ENCODE measurements around the gene STARD7. TPM values are rescaled to one million over a fixed set of nuclear protein-coding genes. Genes with fewer than 3 reads are reported as not detected.

The STARD7 gene
- total and polyA plus RNA-seq, 9 of the 15 experiments (the other 6 are each of a cell fraction or from before 2014, with no cell fraction given): 90.9 to 196 (median 145) TPM

DNA sequence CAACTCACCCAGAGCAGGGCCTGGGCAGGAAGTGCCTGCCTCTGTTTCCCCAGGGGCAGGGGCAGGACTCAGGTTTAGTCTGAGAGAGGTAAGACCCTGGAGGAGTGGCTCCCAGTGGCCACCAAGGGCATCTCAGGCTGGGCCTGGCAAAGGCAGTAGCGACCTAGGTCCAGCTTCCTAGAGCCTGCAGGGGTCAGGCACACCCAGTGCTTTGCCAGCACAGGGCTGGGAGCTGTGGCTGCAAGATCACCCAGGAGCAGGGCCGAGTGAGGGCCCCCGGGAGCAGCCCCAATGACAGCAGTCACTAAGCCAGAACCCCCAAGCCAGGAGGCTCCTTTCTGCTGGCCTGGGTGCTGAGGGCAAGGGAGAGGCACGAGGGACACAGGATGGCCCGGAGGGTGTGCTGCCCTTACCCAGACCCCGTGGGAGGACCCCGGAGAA, 54.6 kb downstream of the STARD7 start:
- no peak overlapping the region for H2AFZ ChIP-seq (ENCODE audit: low read depth, low read length)
- no peak for TF ChIP-seq SMARCE1 (IDR thresholded peaks at IDR 0.05)
- TF ChIP-seq, protein P1, sequence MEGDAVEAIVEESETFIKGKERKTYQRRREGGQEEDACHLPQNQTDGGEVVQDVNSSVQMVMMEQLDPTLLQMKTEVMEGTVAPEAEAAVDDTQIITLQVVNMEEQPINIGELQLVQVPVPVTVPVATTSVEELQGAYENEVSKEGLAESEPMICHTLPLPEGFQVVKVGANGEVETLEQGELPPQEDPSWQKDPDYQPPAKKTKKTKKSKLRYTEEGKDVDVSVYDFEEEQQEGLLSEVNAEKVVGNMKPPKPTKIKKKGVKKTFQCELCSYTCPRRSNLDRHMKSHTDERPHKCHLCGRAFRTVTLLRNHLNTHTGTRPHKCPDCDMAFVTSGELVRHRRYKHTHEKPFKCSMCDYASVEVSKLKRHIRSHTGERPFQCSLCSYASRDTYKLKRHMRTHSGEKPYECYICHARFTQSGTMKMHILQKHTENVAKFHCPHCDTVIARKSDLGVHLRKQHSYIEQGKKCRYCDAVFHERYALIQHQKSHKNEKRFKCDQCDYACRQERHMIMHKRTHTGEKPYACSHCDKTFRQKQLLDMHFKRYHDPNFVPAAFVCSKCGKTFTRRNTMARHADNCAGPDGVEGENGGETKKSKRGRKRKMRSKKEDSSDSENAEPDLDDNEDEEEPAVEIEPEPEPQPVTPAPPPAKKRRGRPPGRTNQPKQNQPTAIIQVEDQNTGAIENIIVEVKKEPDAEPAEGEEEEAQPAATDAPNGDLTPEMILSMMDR (IDR thresholded peaks at IDR 0.05 in 2 of 3, conservative IDR thresholded peaks at IDR 0.05 in 1 of 3; ENCODE audit: insufficient read depth in 2 of 3, low read depth in 1 of 3, low read length in 3 of 3): peak; percentile 18 to 60 (median 22); a peak in 3 of 6 replicates
- TF ChIP-seq, protein P2, sequence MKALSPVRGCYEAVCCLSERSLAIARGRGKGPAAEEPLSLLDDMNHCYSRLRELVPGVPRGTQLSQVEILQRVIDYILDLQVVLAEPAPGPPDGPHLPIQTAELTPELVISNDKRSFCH (CRISPR knock-in tag; IDR thresholded peaks at IDR 0.05): no peak
- TF ChIP-seq, protein P2 (tag; IDR thresholded peaks at IDR 0.05): no peak

More for the DNA sequence above, 54.6 kb downstream of the STARD7 start:
- intact Hi-C loops (cut with micrococcal nuclease) (no loop called here), in situ Hi-C loops (cut with MboI) (no loop called here)
- 25% methylated on average over 4 of the region's 7 CpGs for WGBS (ENCODE audit: insufficient coverage, low coverage, missing lambda C conversion rate)
- Histone ChIP-seq H3K4me3 (no peak overlapping the region), H4K20me1 (replicated peaks; ENCODE audit: control insufficient read depth, insufficient read depth, low read length) (no peaks in the 10 kb centered on the region), H3K4me2 (ENCODE audit: insufficient read depth, low read length) (no peak overlapping the region), H3K9me1 (ENCODE audit: control insufficient read depth, insufficient read depth, low read length) (peaks cover 3% of the 10 kb centered on the region), H3K4me1 (replicated peaks in 1 of 2; ENCODE audit: control insufficient read depth in 2 of 2, insufficient read depth in 2 of 2, low read length in 2 of 2) (peaks cover 20 to 36% of the 10 kb centered on the region in 2 experiments), H3K9ac (ENCODE audit: insufficient read depth in 1 of 2, low read depth in 2 of 2, low read length in 2 of 2) (peak overlapping the region in 1 of 2 experiments; percentile 35; a peak in 1 of 4 replicates), H3K9me3 (replicated peaks; ENCODE audit: control insufficient read depth, insufficient read depth, low read depth, low read length) (no peaks in the 10 kb centered on the region), H3K27me3 (ENCODE audit: control insufficient read depth in 2 of 2, insufficient read depth in 2 of 2, low read length in 2 of 2) (no peaks in the 10 kb centered on the region), H3K79me2 (ENCODE audit: control insufficient read depth, insufficient read depth, low read length) (no peaks in the 10 kb centered on the region), H3K27ac (ENCODE audit: extremely low read depth, low read depth, low read length) (no peak overlapping the region), H3K36me3 (ENCODE audit: control insufficient read depth, insufficient read depth, low read length) (no peaks in the 10 kb centered on the region)
- DNase-seq (ENCODE audit: extremely low read depth in 1 of 4, low spot score in 3 of 4) (no peak), FAIRE-seq (no peak), ATAC-seq (peak; percentile 10; the same call in 1 of the 3 replicates)
- no TSS peak for BruUV-seq (replicated peaks)
- POLR2A ChIA-PET: no interaction called here
- CTCF ChIA-PET (ENCODE audit: low intra/inter-chr PET ratio): no interaction called here

Measured in K562 (cell line).